Measurements from ENCODE around the gene NTRK2.

NTRK2 gene

GRCh38 chr9:84622981-84623380 lies 46.5 kb upstream of the NTRK2 start:
- Histone ChIP-seq H3K4me1 (ENCODE audit: insufficient read depth, low read length, poor library complexity, severe bottlenecking) (no peaks in the 10 kb centered on the region), H3F3A (ENCODE audit: low read depth) (no peaks in the 10 kb centered on the region), H3K9me2 (replicated peaks; ENCODE audit: low read depth, low read length) (no peaks in the 10 kb centered on the region), H3K4me3 (ENCODE audit: low read length, poor library complexity, severe bottlenecking) (no peak overlapping the region), H3K9me3 (ENCODE audit: insufficient read depth, low read depth, low read length) (no peaks in the 10 kb centered on the region), H2AFZ (ENCODE audit: low read length) (no peak overlapping the region), H3K9ac (ENCODE audit: low read depth, low read length, poor library complexity, severe bottlenecking) (no peak overlapping the region), H3K79me2 (ENCODE audit: insufficient read depth, low read length) (no peaks in the 10 kb centered on the region), H4K20me1 (ENCODE audit: insufficient read depth, low read length, poor library complexity, severe bottlenecking) (no peaks in the 10 kb centered on the region), H3K27me3 (ENCODE audit: insufficient read depth, low read length, poor library complexity, severe bottlenecking) (no peaks in the 10 kb centered on the region), H3K36me3 (ENCODE audit: insufficient read depth, low read length) (no peaks in the 10 kb centered on the region), H3K4me2 (ENCODE audit: low read depth, low read length, poor library complexity, severe bottlenecking) (no peak overlapping the region)
- TF ChIP-seq CTCF (conservative IDR thresholded peaks at IDR 0.05; ENCODE audit: low read length) (no peak), EZH2phosphoT487 (IDR thresholded peaks at IDR 0.05; ENCODE audit: borderline replicate concordance) (no peak)

GRCh38 chr9:84636436-84636835 lies 33.1 kb upstream of the NTRK2 start:
- H3K79me2 ChIP-seq (ENCODE audit: insufficient read depth, low read length) = no peaks in the 10 kb centered on the region
- no peak overlapping the region for H3K9ac ChIP-seq (ENCODE audit: low read depth, low read length, poor library complexity, severe bottlenecking)
- no peak overlapping the region for H3K4me3 ChIP-seq (ENCODE audit: low read length, poor library complexity, severe bottlenecking)
- H3K9me3 ChIP-seq (ENCODE audit: insufficient read depth, low read depth, low read length) = 0 out of 2 replicates have a peak, but pooled peaks cover 5% of the 10 kb centered on the region
- TF ChIP-seq EZH2phosphoT487 (IDR thresholded peaks at IDR 0.05; ENCODE audit: borderline replicate concordance) = no peak
- TF ChIP-seq CTCF (conservative IDR thresholded peaks at IDR 0.05; ENCODE audit: low read length) = no peak
- no peaks in the 10 kb centered on the region for H3K27me3 ChIP-seq (ENCODE audit: insufficient read depth, low read length, poor library complexity, severe bottlenecking)
- H3K4me2 ChIP-seq (ENCODE audit: low read depth, low read length, poor library complexity, severe bottlenecking) = no peak overlapping the region
- no peaks in the 10 kb centered on the region for H3K9me2 ChIP-seq (replicated peaks; ENCODE audit: low read depth, low read length)
- H3K4me1 ChIP-seq (ENCODE audit: insufficient read depth, low read length, poor library complexity, severe bottlenecking) = no peaks in the 10 kb centered on the region
- H3K36me3 ChIP-seq (ENCODE audit: insufficient read depth, low read length) = no peaks in the 10 kb centered on the region
- H4K20me1 ChIP-seq (ENCODE audit: insufficient read depth, low read length, poor library complexity, severe bottlenecking) = no peaks in the 10 kb centered on the region
- H3F3A ChIP-seq (ENCODE audit: low read depth) = no peaks in the 10 kb centered on the region
- H2AFZ ChIP-seq (ENCODE audit: low read length) = no peak overlapping the region

GRCh38 chr9:84642553-84643141 lies 26.9 kb upstream of the NTRK2 start:
- Histone ChIP-seq H3K36me3 (ENCODE audit: insufficient read depth, low read length) (no peaks in the 10 kb centered on the region), H3K9me2 (replicated peaks; ENCODE audit: low read depth, low read length) (no peaks in the 10 kb centered on the region), H2AFZ (ENCODE audit: low read length) (no peak overlapping the region), H3K79me2 (ENCODE audit: insufficient read depth, low read length) (no peaks in the 10 kb centered on the region), H3K9me3 (ENCODE audit: insufficient read depth, low read depth, low read length) (peaks cover 5% of the 10 kb centered on the region; the same call in 1 of the 2 replicates), H3K4me1 (ENCODE audit: insufficient read depth, low read length, poor library complexity, severe bottlenecking) (no peaks in the 10 kb centered on the region), H3K9ac (ENCODE audit: low read depth, low read length, poor library complexity, severe bottlenecking) (no peak overlapping the region), H4K20me1 (ENCODE audit: insufficient read depth, low read length, poor library complexity, severe bottlenecking) (no peaks in the 10 kb centered on the region), H3K4me2 (ENCODE audit: low read depth, low read length, poor library complexity, severe bottlenecking) (no peak overlapping the region), H3K27me3 (ENCODE audit: insufficient read depth, low read length, poor library complexity, severe bottlenecking) (no peaks in the 10 kb centered on the region), H3K4me3 (ENCODE audit: low read length, poor library complexity, severe bottlenecking) (no peak overlapping the region), H3F3A (ENCODE audit: low read depth) (no peaks in the 10 kb centered on the region)
- TF ChIP-seq EZH2phosphoT487 (IDR thresholded peaks at IDR 0.05; ENCODE audit: borderline replicate concordance) = no peak
- no peak for TF ChIP-seq CTCF (conservative IDR thresholded peaks at IDR 0.05; ENCODE audit: low read length)

Measured in Loucy (cell line).